GM19240 (cell line): ENCODE results near the gene EPB41L1.

Experiments
- DNase-seq: peaks from one replicate; pipeline ENCODE4 v3.0.0; 2011; ENCODE audit warnings: low spot score; ENCODE audit not compliant: insufficient read length

The EPB41L1 gene

DNA sequence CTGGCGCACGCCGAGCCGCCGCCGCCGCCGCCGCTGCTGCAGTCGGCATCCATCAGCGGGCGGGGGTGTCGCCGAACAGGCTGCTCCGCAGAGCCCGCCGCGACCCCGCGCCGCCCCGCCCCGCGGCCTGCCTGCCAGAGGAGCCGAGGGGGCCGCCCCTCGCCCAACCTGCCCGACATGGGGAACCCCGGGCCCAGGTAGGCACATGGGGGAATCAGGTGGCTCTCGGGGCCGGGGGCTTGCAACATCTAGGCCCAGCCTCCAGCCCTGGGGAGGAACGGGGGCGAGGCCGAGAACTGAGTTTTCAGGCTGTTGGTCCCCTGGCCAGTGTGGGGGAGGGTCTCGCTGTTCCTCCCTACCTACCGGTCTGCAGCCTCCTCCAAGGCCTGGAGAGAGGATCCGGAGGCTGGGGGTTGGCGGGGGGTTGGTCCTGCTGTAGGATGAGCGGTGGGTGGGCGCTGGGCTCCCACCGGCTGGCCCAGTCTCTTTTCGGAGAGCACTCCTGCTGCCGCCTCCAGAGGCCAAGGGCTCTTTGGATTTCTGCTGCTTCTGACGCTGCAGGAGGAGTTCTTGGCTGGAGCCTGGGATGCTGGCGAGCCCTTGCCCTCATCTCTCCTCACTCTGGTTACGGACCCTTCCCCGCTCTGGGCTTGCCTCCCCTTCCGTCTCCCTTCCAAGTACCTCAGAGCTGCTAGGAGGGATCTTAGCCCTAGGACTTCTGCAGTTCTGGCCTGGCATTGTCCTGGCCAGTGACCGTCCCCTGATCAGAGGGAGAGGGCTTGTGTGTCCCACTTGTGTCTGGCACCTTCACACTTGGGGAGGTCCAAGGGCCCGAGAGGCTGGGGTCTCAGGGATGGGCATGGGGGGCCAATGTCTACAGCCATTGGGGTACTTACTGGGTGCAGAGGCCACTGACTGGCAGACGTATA, at the start of gene EPB41L1:
Gene EPB41L1 (plus strand): TSS at position 41 of the 929 bp plus-strand sequence. CDS start 19,038 bp downstream, outside the sequence.
- DNase-seq, result no peak

DNA sequence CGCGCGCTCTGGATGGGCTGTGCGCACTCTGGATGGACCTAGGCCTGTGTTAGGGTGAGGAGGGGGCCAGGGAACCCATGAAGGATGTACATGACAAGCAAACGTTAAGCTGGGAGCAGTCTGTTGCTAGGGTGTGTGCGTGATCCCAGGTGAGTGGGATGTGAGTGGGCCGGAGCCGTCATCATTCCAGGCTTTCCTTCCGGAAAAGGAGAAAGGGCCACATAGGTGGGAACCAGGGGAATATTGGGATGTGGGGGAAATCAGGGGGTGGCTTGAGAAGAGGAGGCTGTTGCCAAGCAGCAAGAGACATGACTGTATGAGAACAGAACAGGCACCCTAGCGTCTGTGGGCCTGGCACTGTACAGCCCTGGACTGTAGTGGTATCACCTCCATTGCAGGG, 49.7 kb upstream of the EPB41L1 start:
- no peak for DNase-seq

DNA sequence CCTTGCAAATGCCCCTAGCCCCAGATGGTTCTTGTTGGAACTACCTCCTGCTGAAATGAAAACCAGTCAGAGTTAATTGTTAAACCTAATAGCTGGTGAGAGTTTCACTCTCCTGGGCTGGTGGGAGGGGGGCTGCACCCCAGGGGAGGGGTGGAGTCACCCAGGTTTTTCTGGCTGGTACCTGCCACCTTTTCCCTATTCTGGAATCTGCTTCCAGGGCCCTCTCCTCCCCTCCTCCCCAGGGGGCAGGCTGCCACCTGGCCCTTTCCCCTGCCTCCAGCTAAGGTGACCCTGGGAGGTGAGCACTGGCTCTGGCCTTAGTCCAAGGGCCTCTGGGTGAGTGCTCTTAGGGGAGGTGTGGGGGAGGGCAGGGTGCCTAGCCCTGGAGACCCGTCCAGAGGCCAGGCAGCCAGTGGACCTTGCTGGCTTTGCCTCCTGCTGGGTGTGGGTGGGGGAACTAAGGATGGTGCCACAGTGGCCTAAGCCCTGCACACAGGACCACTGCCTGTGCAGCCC, 48.8 kb upstream of the EPB41L1 start:
- no peak for DNase-seq

DNA sequence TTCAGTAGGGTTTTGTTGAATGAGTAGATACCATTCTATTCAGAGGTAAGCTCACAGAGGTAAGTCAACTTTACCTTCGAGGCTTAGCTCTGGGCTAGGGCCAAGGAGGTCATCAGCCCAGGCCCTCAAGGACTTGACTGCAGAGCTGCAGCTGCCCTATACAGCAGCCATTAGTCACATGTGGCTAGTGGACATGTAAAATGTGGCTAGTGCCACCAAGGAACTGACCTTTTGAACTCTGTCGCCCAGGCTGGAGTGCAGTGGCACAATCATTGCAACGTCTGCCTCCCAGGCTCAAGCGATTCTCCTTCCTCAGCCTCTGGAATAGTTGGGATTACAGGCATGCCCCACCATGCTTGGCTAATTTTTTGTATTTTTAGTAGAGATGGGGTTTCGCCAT, 47.9 kb upstream of the EPB41L1 start:
- no peak for DNase-seq

DNA sequence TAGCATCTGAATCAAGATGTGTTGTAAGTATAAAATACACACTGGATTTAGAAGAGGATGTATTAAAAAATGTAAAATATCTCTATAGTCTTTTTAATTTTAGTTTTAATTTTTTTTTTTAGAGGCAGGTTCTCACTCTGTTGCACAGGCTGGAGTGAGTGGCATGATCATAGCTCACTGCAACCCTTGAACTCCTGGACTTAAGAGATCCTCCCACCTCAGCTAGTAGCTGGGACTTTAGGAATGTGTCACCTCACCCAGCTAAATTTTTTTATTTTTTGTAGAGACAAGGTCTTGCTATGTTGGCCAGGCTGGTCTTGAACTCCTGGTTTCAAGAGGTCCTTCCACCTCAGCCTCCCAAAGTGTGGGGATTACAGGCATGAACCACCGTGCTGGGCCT, 46.7 kb upstream of the EPB41L1 start:
- DNase-seq, result no peak

DNA sequence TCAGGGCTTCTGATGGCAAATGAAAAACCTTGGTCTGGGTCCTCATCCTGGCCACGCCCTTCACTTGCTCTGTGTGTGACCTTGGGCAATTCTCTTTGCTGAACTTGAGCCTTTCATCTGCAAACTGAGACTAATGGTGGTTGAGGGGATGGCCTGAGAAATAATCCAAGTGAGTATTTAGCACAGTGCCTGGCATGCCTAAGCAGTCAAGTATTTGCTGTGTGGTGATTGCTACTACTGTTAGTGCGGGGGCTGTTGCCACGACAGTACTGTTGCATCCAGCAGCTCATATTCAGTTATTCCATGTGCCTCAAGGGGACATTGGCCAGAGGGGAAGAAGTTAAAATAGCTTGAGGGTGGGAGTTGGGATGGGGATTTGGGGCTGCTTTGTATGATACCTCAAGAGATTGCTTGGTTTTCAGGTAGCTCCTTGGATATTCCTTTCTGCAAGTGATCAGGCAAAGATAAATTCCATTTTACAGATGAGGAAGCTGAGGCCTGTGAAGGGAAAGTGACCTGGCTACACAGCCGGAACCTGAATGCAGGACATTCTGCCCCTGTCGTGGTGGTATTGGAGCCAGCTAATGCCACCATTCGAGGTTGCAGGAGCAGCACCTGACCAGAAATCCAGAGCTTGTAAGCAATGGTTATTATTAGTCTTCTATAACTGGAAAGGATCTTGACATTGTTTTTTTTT, 45.1 kb upstream of the EPB41L1 start:
- no peak for DNase-seq

DNA sequence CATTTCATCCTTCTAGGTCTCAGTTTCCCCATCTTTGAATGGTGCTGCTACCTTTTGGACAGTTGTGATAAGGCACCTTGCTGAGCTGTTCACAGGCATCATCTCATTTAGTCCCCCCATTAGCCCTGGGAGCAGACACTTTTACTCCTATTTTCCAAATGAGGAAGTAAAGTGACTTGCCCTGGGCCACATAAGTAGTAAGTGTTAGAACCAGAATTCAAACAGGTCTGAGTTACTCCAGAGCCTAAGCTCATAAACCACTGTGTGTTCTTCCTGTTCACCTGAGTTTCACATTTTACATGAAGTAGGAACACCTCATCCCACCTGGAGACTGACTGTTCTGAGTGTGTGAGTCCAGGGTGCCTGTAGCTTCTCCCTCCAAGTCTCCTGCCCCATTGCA, 43.5 kb upstream of the EPB41L1 start:
- no peak for DNase-seq

DNA sequence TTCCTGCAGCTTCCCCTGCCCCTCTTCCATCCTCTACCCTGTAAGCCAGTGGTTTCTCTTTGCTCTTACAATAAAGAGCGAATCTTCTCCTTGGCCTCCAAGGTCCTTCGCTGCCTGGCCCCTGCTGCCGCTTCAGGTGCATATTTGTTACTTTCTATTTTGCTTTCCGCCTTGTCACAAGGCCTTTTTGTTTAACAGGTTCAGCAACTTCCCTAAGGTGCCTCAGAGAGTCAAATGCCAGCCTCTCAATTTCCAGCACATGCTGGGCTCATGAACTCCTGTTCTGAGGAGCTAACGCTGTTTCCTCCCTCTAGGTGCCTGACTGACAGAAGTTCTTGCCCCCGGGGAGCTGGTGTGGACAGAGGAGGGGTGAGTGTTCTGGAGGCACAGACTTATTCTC, 42.4 kb upstream of the EPB41L1 start:
- no peak for DNase-seq

DNA sequence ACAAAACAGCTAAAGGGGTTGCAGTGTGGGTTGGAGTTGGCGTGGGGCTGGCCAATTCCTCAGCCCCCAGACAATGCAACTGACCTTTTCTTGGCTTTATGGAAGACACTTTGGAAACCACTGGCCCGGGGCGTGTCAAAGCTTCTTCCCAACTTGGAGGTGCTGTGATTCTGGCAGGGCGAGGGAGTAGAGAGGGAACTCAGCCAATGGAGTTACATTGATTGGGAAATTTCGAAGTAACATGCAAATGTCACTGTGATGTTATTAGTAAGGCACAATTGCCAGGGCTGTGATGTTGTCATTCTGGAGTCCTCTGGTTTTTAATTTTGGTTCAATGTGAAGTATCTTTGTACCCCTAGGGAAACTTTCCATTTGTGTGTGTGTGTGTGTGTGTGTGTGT, 41.5 kb upstream of the EPB41L1 start:
- no peak for DNase-seq

DNA sequence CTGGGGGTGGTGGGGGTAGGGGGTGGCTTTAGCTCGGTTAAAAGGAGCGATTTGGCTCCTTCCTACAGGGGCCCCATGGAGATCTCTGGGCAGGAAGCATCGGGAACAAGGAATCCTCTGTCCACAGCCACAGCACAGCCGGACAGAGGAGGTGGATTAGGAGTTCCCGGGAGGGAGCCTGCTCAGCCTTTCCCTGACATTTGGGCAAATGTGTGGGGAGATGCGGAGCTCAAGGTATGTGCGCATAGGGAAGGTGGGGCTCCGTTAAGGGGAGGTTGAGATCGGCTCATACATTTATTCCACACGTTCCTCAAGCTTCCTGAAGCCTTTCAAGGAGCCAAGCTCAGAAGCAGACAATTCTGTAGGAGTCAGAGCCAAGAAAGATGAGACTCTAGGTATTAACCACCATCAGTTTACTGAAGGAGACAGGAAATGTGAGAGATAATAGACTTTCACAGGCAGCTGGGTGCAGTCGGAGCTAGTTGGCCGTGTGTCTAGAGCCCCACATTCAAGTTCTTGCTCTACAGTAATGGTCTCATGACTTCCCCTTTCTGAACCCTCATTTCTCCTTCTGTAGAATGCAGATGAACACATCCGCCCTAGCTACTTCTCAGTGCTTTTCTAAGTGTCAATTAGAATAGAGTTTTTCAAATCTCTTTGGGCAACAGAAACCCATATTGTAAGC, 40.8 kb upstream of the EPB41L1 start:
- no peak for DNase-seq

DNA sequence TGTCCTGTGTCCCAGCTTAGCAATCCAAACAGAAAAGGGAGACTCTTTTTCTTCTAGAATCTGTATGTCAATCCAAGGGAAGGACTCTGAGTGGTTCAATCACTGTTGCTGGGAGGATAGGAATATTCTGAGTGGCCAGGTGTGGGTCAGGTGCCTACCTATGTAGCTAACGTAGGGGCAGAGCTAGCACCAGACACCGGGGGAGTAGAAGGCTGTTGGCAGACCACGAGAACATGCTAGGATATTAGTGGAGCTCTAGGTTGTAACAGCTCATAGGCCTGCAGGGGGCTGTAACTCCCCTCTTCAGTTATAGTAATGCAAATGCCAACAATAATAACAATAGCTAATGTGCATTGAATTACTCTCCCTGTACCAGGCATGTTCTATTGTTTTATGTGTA, 39.8 kb upstream of the EPB41L1 start:
- no peak for DNase-seq

DNA sequence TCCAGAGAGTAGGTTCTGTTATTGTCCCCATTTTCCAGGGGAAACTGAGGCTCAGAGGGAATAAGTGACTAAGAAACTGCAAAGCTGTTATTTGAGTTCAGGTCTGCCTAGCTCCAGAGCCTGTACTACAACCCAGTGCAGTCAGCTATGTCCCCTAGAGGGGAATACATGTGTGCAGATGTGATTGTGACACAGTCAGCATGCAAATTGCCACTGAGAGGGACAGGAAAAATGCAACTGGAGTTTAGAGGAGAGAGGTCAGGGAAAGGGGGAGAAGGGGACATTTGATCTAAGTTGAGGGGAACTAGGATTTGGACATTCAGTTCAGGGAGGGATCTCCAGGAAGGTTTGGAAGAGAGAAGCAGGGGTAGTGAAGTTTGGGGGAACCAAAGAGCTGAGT, 38.6 kb upstream of the EPB41L1 start:
- no peak for DNase-seq

DNA sequence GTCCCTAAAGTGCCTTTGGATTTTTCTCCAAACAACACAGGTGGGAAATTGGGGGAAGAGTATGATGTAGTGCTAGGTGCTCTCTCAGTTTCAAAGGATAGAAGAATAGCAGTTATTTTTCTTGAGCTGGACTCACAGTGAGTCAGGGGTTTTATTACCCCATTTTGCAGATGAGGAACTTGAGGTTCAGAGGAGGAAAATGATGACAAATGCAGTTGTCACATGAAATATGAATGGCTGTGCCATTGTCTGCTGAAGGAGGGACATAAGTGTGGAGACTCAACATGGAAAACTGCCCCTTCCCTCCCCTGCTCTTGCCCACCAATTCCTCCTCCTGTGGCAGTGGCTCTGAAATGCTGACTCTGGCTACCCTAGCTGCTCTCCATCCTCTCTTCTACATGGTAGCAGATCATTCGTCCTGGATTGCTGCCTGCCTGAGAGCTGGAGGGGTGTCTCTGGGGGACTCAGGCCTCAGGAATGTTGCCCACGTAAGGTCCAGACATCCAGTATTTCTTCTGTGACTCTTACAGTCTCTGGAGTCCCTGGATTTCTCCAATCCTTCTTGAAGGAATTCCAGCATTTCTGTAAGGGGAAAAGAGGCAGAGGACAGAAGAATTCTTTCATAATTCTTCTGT, 37.6 kb upstream of the EPB41L1 start:
- DNase-seq, result no peak

DNA sequence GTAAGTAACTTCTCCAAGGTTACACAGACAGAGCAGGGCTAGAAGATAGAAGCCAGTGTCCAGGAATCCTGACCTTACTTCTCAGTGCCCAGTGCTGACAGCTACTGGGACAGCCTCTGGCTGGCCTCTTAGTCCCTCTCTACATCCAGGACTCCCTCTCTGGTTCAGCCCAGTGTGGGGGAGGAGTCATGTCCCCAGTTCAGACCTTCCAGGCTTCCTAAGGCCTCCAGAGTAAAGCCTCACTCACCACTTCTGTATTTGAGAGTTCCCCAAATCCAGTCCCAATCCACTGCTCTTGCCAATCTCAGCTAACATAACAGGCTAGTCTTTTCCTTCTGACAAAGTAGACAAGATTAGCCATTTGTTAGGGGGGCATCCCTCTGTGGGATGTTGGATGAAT, 36.9 kb upstream of the EPB41L1 start:
- DNase-seq, result no peak

DNA sequence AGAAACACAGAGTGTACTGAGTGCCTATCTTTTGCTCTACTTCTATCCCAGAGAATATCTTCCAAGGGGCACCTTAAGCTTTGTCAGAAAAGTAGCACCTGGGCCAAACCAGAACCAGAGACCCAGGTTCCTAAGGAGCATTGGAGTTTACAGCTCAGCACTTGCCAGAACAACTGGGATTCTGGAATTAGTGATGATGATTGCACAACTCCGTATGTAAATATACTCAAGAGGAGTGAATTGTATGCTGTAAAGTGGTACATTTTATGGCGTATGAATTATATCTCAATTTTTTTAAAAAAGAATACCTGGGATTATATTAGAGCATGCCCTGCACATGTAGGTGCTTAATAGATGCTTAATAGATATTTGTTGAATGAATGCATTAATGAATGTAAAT, 36.2 kb upstream of the EPB41L1 start:
- no peak for DNase-seq

DNA sequence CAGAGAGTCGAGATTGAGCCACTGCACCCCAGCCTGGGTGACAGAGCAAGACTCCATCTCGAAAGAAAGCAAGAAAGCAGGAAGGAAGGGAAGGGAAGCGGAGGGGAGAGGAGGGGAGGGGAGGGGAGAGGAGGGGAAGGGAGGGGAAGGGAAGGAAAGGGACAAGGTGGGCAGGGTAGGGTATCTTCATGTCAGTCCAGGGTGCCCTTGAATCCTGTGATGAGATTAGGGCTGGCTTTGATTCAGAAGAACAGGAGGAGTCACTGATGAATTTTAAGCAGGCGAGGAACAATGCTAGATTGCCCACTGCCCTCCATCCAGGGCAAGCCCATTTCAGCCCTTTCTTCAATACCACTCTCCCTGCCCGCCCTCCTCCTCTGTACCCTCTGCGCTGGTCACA, 35.0 kb upstream of the EPB41L1 start:
- DNase-seq, result no peak

DNA sequence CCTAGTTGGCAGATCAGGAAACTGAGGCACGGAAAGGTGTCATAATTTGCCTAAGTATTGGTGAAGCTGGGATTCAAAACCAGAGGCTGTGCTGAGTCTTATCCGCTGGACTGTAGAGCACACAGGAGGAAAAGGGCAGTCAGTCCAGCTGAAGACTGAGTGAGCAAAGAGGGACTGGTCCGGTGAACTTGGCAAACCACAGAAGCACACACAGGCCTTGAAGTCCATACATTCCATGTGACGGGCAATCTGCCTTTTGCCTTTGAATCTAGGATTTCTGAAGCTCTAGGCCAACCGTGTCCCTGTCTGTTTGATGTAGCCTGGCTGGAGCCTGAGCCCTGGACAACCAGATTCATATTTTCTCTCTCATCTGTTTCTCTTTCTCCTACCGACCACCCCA, 34.3 kb upstream of the EPB41L1 start:
- no peak for DNase-seq

DNA sequence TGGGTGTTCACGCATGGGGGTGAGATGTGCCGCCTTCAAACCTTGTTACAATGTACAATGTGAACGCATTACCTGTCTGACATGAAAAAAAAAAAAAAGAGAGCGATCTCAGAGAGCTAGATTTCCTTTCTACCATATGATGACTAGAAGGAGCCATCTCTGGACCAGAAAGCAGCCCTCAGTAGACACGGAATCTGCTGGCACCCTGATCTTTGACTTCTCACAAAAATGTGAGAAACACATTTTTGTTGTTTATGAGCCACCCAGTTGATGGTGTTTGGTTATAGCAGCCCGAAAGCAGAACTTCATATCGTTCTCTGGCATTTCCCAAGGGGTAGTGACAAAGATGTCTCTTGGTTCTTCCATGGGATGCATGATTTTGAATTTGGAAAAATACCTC, 33.5 kb upstream of the EPB41L1 start:
- no peak for DNase-seq

DNA sequence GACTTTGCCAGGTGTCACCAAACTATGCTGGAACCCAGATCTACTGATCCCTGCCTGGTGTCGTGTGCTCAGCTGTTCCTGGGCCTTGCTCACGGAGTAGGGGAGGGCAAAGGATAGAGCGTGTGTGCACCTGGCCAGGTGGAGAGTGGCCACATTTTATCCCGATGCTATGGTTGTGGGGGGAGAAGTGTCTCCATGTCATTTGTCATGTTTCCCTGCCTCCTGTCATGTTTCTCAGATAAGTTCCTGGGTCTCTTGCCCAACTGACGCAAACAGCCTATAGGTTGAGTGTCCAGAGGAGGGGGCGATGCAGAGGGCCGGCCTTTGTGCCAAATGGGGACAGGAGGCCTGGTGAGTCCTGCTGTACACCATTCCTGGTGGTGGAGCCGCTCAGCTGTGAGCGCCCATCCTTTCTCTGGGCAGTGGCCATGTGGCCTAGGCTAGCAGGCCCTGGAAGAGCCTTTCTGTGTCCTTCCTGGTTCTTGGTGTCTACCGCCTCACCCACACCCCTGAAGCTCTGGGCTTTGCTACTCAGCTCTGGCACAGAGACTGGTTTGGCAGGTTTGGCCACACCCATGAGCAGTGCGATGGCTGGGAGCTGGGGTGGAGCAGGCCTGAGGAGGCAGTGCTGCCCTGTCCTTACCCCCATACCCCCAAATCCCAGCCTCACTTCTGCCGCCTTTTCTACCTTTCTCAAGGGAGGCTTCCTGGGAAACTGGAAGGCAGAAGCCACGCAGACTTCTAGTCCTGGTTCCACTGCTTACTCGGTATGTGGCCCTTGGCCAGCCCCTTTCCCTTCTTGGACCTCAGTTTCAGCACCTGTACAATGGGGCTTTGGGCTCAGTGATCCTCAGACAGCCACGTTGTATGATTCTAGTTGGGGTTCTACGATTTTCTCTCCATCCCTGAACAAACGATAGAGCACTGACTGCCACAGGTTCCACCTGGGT, 32.3 kb upstream of the EPB41L1 start:
- no peak for DNase-seq

DNA sequence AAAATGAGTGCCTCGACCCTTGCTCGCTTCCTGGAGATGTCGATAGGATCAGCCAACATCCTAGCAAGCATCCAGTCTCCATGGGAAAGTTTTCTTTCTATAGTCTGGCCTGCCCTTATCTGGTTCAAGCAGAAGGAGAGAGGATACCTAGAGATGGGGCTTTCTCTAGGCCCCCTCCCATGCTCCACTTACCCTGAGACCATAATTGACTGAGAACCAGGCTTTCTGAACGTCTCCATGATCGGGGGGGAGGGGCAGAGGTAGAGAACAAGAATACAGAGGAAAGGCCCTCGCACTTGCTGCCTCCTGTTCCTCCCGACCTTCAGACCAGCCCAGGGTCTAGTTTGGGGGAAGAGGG, 31.6 kb upstream of the EPB41L1 start:
- DNase-seq, result no peak
